ENCODE measurements around the gene RAPGEF4. TPM values are rescaled to one million over a fixed set of nuclear protein-coding genes. Genes with fewer than 3 reads are reported as not detected.

Gene RAPGEF4
- total RNA-seq, 1 donor from 2014 or later: 12.6 TPM

- intact Hi-C loops (cut with DNase I): loop anchor here (5.0 kb wide), 1 partner anchor 107 kb away; the partner anchor contains the start of gene MAP3K20
These were observed 235.0 kb downstream of the RAPGEF4 start for GRCh38 chr2:172970660-172971059.

GRCh38 chr2:172972005-172972619, 236.5 kb downstream of the RAPGEF4 start:
- DNase-seq (ENCODE audit: low spot score): no peak
- intact Hi-C loops (cut with DNase I): loop anchor here (5.0 kb wide), 1 partner anchor 105 kb away; the partner anchor contains the start of gene MAP3K20

More at GRCh38 chr2:172970660-172971059, 235.0 kb downstream of the RAPGEF4 start:
- no peak for DNase-seq (ENCODE audit: low spot score)

GRCh38 chr2:172974762-172975161, 239.1 kb downstream of the RAPGEF4 start:
- intact Hi-C loops (cut with DNase I): loop anchor here (5.0 kb wide), 3 partner anchors 48 to 473 kb away; partner anchors contain the start of gene MAP3K20

GRCh38 chr2:172976116-172976515, 240.5 kb downstream of the RAPGEF4 start:
- DNase-seq (ENCODE audit: low spot score): no peak
- intact Hi-C loops (cut with DNase I): loop anchor here (5.0 kb wide), 2 partner anchors 46 to 471 kb away; no protein-coding TSS in a partner anchor

More at GRCh38 chr2:172974762-172975161, 239.1 kb downstream of the RAPGEF4 start:
- no peak for DNase-seq (ENCODE audit: low spot score)

- DNase-seq (ENCODE audit: low spot score): no peak
- intact Hi-C loops (cut with DNase I): loop anchor here (5.0 kb wide), 2 partner anchors 45 to 470 kb away; no protein-coding TSS in a partner anchor
These were observed 241.2 kb downstream of the RAPGEF4 start for GRCh38 chr2:172976816-172977215.

GRCh38 chr2:172977270-172978062, 241.8 kb downstream of the RAPGEF4 start:
- no peak for DNase-seq (ENCODE audit: low spot score)
- intact Hi-C loops (cut with DNase I): loop anchor here (5.0 kb wide), 2 partner anchors 45 to 470 kb away; no protein-coding TSS in a partner anchor

- no peak for DNase-seq (ENCODE audit: low spot score)
- intact Hi-C loops (cut with DNase I): loop anchor here (5.0 kb wide), 2 partner anchors 44 to 469 kb away; no protein-coding TSS in a partner anchor
These were observed 242.4 kb downstream of the RAPGEF4 start for GRCh38 chr2:172978063-172978383.

- intact Hi-C loops (cut with DNase I): no loop called here
- no peak for DNase-seq (ENCODE audit: low spot score)
These were observed 249.7 kb downstream of the RAPGEF4 start for GRCh38 chr2:172985139-172985892.

GRCh38 chr2:172986040-172986439, 250.4 kb downstream of the RAPGEF4 start:
- intact Hi-C loops (cut with DNase I): no loop called here
- no peak for DNase-seq (ENCODE audit: low spot score)

- no peak for DNase-seq (ENCODE audit: low spot score)
- intact Hi-C loops (cut with DNase I): no loop called here
These were observed 253.1 kb downstream of the RAPGEF4 start for GRCh38 chr2:172988728-172989127.

GRCh38 chr2:172991031-172991430, 255.4 kb downstream of the RAPGEF4 start:
- intact Hi-C loops (cut with DNase I): no loop called here

GRCh38 chr2:172993139-172993538, 257.5 kb downstream of the RAPGEF4 start:
- intact Hi-C loops (cut with DNase I): no loop called here
- no peak for DNase-seq (ENCODE audit: low spot score)

More at GRCh38 chr2:172991031-172991430, 255.4 kb downstream of the RAPGEF4 start:
- no peak for DNase-seq (ENCODE audit: low spot score)

- intact Hi-C loops (cut with DNase I): no loop called here
- DNase-seq (ENCODE audit: low spot score): no peak
These were observed 258.5 kb downstream of the RAPGEF4 start for GRCh38 chr2:172993931-172994717.

- DNase-seq (ENCODE audit: low spot score): no peak
- intact Hi-C loops (cut with DNase I): no loop called here
These were observed 259.2 kb downstream of the RAPGEF4 start for GRCh38 chr2:172994864-172995263.

- intact Hi-C loops (cut with DNase I): no loop called here
- DNase-seq (ENCODE audit: low spot score): no peak
These were observed 259.9 kb downstream of the RAPGEF4 start for GRCh38 chr2:172995323-172996244.

GRCh38 chr2:172996387-172996961, 260.8 kb downstream of the RAPGEF4 start:
- no peak for DNase-seq (ENCODE audit: low spot score)
- intact Hi-C loops (cut with DNase I): no loop called here

GRCh38 chr2:172997031-172997430, 261.4 kb downstream of the RAPGEF4 start:
- intact Hi-C loops (cut with DNase I): no loop called here
- DNase-seq (ENCODE audit: low spot score): no peak
